Measurements from ENCODE around the gene GAS2L1. TPM values are rescaled to one million over a fixed set of nuclear protein-coding genes. Genes with fewer than 3 reads are reported as not detected.
A peak's percentile ranks its signal among the peaks of the same experiment; 100 is the strongest.

Gene GAS2L1
- total and polyA plus RNA-seq, 10 donors = 7.0 to 41.5 (median 28.3) TPM

DNA sequence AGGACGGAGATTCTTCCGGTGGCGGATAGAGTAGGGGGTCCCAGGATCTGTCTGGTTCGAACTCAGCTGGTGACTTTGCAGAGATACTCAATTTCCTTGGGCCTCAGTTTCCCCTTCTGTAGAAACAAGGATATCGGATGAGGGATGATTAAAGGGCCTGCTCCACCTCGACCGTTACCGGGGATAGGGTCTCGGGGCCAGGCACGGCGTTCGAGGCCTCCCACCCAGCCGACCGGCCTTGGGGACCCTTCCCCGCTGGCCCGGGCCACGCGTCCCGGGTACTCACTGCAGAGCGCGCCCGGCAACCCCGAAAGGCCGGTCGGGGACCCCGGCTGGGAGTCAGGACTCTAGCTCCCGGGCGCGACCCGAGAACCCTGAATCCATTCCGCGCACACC lies 39.0 kb upstream of the GAS2L1 start:
- Histone ChIP-seq H3K36me3 (peaks cover 0 to 53% (median 5%) of the 10 kb centered on the region in 6 donors), H3K4me1 (peaks cover 42 to 72% (median 57%) of the 10 kb centered on the region in 6 donors), H3K27ac (peak overlapping the region; percentile 98 to 100 (median 99)), H3K9me3 (no peaks in the 10 kb centered on the region), H3K27me3 (replicated peaks in 1 of 7) (no peaks in the 10 kb centered on the region), H3K4me3 (peak overlapping the region; percentile 80 to 99 (median 96))
- WGBS, 5 donors = 0 to 2% (median 0%) methylated on average over 17 to 32 of the region's 32 CpGs
- no peak for TF ChIP-seq POLR2A (IDR thresholded peaks at IDR 0.05)
- no peak for TF ChIP-seq POLR2AphosphoS5 (IDR thresholded peaks at IDR 0.05)
- TF ChIP-seq, protein P1, sequence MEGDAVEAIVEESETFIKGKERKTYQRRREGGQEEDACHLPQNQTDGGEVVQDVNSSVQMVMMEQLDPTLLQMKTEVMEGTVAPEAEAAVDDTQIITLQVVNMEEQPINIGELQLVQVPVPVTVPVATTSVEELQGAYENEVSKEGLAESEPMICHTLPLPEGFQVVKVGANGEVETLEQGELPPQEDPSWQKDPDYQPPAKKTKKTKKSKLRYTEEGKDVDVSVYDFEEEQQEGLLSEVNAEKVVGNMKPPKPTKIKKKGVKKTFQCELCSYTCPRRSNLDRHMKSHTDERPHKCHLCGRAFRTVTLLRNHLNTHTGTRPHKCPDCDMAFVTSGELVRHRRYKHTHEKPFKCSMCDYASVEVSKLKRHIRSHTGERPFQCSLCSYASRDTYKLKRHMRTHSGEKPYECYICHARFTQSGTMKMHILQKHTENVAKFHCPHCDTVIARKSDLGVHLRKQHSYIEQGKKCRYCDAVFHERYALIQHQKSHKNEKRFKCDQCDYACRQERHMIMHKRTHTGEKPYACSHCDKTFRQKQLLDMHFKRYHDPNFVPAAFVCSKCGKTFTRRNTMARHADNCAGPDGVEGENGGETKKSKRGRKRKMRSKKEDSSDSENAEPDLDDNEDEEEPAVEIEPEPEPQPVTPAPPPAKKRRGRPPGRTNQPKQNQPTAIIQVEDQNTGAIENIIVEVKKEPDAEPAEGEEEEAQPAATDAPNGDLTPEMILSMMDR (IDR thresholded peaks at IDR 0.05 in 8 of 11, conservative IDR thresholded peaks at IDR 0.05 in 3 of 11) = no peak
- no peak for DNase-seq
- intact Hi-C loops (cut with DNase I; ENCODE audit: low total_unique reads) = no loop called here

DNA sequence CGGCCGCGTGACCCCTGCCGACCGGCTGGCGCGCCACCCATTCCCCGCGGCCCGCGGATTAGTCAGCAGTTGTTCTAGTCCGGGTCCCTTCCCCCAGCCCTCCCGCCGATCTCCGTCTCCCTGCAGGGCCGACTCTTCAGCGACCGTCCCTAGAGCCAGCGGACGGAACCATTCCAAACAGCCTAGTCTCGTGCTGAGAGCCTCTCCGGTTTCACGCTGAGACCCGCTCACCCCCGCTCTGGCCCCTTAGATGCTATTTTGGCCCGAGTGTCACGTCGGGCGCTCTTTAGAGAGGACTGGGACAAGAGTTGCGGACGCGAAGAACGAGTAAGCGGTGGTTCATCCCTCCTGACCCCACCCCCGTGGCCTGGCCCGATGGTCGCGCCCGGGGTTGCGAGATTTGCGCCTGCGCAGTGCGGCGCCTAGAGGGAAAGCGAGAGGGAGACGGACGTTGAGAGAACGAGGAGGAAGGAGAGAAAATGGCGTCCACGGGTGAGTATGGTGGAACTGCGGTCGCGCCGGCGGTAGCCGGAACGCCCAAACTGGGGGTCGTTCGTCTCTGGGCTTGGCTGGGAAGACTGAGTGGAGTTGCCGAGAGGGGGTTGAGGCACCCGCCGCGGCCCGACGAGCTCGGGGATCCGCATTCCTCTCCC lies 38.5 kb upstream of the GAS2L1 start, which contains the start of the genes EWSR1 and RHBDD3:
Gene EWSR1, plus strand, starts transcription at position 411 of the 653 bp plus-strand sequence. Its CDS starts 69 bp downstream, at position 480.
Gene RHBDD3, minus strand, starts transcription at position 124 of the 653 bp plus-strand sequence. CDS start 2,355 bp downstream, outside the sequence.
- peaks cover 47 to 77% (median 62%) of the 10 kb centered on the region in 6 donors for H3K4me1 ChIP-seq
- intact Hi-C loops (cut with DNase I; ENCODE audit: low total_unique reads) = no loop called here

DNA sequence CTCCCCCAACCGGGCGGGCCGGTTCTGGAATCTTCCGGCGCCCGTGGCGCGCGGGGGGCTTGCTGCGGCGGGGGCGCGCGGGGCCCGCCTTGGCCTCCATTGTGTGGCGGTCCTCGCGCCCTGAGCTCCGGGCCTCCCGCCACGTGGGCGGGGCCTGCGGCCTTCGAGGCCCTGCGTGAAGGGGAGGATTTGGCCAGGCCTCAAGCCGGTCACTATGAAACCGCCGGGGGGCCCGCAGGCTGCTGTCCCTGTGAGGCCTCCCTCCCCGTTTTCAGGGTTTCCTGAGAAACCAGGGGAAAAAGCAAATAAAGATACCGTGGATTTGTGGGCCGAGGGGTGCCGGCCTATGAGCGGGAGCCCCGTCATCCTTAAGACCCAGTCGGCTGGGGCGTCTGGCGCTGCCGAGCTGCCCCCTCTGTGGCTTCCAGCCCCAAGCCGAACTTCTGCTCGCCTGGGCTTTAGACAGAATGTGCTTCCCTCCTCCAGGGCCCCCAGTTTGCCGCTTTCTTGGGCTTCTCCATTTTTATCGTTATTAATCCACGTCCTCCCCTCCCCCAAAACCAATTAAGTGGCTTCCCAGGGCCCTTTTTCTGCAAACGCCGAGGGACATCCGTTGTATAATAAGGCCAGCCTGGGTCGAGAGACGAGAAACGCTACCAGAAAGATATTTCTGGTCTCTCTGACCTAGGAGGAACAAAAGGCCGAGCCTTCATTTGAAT lies 37.8 kb upstream of the GAS2L1 start:
- intact Hi-C loops (cut with DNase I; ENCODE audit: low total_unique reads) = no loop called here
- Histone ChIP-seq H3K36me3 (peaks cover 0 to 55% (median 17%) of the 10 kb centered on the region in 6 donors), H3K9me3 (no peaks in the 10 kb centered on the region), H3K4me1 (peaks cover 51 to 80% (median 68%) of the 10 kb centered on the region in 6 donors), H3K27ac (peak overlapping the region; percentile 98 to 100 (median 99)), H3K27me3 (replicated peaks in 1 of 7) (no peaks in the 10 kb centered on the region), H3K4me3 (peak overlapping the region; percentile 80 to 99 (median 96))
- no peak for DNase-seq
- TF ChIP-seq, protein P1 (IDR thresholded peaks at IDR 0.05 in 8 of 11, conservative IDR thresholded peaks at IDR 0.05 in 3 of 11) = no peak
- no peak for TF ChIP-seq POLR2A (IDR thresholded peaks at IDR 0.05)
- no peak for TF ChIP-seq POLR2AphosphoS5 (IDR thresholded peaks at IDR 0.05)
- 0 to 1% (median 0%) methylated on average over 34 to 51 of the region's 51 CpGs for WGBS, 5 donors

More for the DNA sequence above, 38.5 kb upstream of the GAS2L1 start, which contains the start of the genes EWSR1 and RHBDD3:
- TF ChIP-seq POLR2AphosphoS5 (IDR thresholded peaks at IDR 0.05) (peak; percentile 94 to 97 (median 96)), POLR2A (IDR thresholded peaks at IDR 0.05) (peak in 2 of 3 donors; percentile 64 to 68)
- TF ChIP-seq, protein P1 (IDR thresholded peaks at IDR 0.05 in 8 of 11, conservative IDR thresholded peaks at IDR 0.05 in 3 of 11) = peak in 1 of 11 experiments; percentile 22
- peak; percentile 97 for DNase-seq
- 0 to 1% (median 0%) methylated on average over 54 to 67 of the region's 67 CpGs for WGBS, 5 donors
- Histone ChIP-seq H3K27me3 (replicated peaks in 1 of 7) (no peaks in the 10 kb centered on the region), H3K36me3 (peaks cover 0 to 54% (median 10%) of the 10 kb centered on the region in 6 donors), H3K27ac (peak within 1 kb of the TSS; percentile 98 to 100 (median 99)), H3K4me3 (peak within 1 kb of the TSS; percentile 80 to 99 (median 96)), H3K9me3 (no peaks in the 10 kb centered on the region)
